Neuron (in vitro differentiated cells): ENCODE data around the gene PSMD1.

Experiments used
- H2AFZ ChIP-seq: one replicate; pipeline ENCODE4 v1.6.1; 2013; ENCODE audit warnings: low read depth, mild to moderate bottlenecking, inconsistent platforms, low read length, moderate library complexity
- H3K27me3 ChIP-seq: one replicate; pipeline ENCODE4 v1.6.1; 2013; ENCODE audit warnings: low read length; ENCODE audit not compliant: insufficient read depth
- H3K36me3 ChIP-seq: one replicate; pipeline ENCODE4 v1.6.1; 2013; ENCODE audit warnings: low read length; ENCODE audit not compliant: insufficient read depth
- H3K4me1 ChIP-seq: one replicate; pipeline ENCODE4 v1.6.1; 2013; ENCODE audit warnings: low read length; ENCODE audit not compliant: insufficient read depth
- H3K4me3 ChIP-seq: 2 replicates; pipeline ENCODE4 v1.5.1; 2013; ENCODE audit warnings: mild to moderate bottlenecking, low read length, moderate library complexity
- H3K9me3 ChIP-seq: one replicate; pipeline ENCODE4 v1.6.1; 2013; ENCODE audit warnings: low read length

Gene PSMD1

DNA sequence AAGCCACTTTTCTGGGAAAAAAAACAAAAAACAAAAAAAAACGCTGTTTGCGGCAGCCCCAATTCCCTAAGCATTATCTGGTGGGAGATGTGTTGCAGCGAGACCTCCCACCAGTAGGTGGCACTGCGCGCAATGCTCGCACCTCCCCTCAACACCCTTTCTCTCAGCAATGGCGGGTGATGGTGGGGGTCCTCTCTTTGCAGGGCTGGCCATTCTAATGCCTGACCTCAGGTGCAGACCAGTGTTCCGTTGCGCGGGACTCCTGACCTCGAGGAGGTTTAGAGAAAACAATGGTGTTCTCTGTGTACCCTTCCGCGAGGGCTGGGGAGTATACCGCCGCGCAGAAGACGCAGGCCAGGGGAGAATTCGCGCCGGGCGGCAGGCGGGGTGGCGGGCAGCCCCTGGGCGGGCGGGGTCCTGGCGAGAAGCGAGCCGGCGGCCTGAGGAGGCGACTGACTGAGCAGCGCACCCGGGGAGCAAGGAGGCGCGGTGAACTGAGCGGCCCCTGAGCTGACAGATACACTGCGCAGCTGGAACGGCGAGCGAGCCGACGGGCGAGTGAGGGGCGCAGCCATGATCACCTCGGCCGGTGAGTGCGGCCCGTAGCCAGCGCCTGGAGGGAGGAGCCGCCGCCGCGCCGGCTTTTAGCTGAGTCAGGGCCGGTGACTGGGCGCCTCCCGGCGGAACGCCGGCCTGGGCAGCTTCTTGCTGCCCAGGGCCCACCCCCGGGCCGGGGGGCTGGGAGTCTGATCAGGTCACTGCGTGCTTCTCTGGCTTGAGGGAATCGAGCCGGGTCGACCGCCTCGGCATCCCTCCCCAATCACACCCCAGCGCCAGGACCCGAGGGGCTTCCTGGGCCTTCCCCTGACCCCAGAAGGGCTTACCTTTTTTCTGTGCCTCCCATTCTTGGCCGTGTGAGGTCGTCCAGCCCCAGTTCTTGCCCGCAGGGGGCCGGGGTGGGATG is at the start of gene PSMD1:
PSMD1 (plus strand) TSS at position 415 of the 964 bp plus-strand sequence; CDS start at position 574, 159 bp downstream.
- Histone ChIP-seq H3K4me3 (peak within 1 kb of the TSS; percentile 99), H2AFZ (peak within 1 kb of the TSS; percentile 46), H3K27me3 (no peaks in the 10 kb centered on the region), H3K36me3 (peaks cover 10% of the 10 kb centered on the region), H3K4me1 (peaks cover 29% of the 10 kb centered on the region), H3K9me3 (no peaks in the 10 kb centered on the region)

DNA sequence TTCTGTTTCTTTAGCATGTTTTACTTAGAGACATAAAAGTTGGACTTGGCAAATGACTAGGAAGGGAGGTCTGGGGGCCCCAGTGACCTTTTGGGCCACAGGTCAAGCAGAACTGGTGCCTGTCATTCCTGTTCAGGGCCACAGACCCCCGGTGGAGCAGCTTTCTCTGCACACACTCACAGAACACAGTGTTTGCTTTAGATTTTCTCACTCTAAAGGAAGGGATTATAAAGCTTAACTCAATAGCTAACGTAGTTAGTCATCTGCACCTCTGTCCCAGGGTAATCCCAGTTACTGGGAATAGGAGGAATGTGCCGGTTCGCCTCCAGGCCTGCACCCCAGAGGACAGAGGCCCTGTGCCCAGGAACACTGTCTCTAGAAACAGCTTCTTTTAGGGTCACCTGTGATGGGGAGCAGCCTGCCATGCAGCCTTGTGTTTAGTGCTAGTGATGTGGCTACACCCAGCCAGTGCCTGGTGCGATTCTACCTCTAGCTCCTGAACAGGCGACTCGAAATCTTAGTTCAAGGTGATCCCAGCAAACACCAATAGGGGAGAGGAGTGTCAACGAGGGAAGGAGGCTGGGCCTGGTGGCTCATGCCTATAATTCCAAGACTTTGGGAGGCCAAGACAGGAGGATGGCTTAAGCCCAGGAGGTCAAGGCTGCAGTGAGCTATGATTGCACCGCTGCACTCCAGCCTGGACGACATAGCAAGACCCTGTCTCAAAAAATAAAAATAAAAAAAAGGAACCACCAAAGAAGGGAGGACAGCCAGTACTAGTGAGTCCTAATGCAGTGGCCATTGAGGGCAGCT is 49.2 kb upstream of the PSMD1 start:
- peaks cover 2% of the 10 kb centered on the region for H3K9me3 ChIP-seq
- no peak overlapping the region for H2AFZ ChIP-seq
- H3K4me3 ChIP-seq = no peak overlapping the region
- peaks cover 13% of the 10 kb centered on the region for H3K4me1 ChIP-seq
- H3K27me3 ChIP-seq = peaks cover 6% of the 10 kb centered on the region
- H3K36me3 ChIP-seq = no peaks in the 10 kb centered on the region

DNA sequence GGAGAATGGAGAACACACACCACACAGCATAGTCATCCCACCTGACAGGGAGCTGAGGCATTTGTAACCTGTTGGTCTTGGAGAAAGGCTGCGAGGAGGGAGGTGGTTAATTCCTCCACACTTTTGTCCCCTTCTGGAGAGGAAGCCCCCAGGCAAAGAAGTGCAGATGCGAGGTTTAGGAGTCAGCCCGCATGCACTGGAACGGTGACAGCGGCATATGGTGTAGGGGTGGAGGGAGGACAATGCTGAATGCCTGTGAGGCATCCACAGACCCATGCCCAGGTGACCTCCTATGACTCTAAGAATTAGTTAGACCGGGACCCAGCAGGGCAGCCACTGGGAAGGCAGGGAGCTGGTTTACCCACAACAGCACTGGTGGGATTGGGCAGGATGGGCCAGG is 48.5 kb upstream of the PSMD1 start:
- peaks cover 13% of the 10 kb centered on the region for H3K4me1 ChIP-seq
- peaks cover 2% of the 10 kb centered on the region for H3K9me3 ChIP-seq
- H3K4me3 ChIP-seq = no peak overlapping the region
- no peak overlapping the region for H2AFZ ChIP-seq
- H3K36me3 ChIP-seq = no peaks in the 10 kb centered on the region
- H3K27me3 ChIP-seq = peaks cover 6% of the 10 kb centered on the region

DNA sequence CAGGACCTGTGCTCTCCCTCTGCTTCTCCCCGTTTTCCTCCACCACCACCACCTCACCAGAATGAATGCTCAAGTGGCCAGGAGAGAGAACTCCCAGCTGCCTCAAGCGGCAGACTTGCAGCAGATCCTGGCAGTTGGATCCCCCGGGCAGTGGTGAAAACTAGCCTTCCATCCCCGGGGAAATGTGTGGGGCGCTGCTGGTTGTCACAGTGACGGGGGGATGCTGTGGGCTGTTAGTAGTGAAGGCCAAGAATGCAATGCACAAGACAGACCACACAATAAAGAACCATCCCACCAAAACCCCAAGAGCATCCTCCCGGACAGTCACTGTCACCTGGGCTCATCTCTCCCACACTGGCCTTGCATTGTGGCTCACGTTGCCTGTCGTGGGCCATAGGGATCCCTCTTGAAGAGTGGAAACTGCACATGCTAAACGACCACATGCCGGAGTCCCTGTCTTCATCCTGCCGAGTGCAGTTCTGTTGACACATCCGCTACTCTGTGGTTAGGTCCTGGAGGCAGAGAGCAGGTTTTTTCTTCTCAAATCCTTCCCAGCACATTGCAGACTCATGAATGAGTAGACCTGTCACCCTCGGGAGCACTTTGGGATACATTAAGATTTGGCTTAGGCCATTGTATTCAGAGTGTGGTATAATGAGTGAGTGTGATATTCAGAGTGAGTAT is 47.3 kb upstream of the PSMD1 start:
- Histone ChIP-seq H3K27me3 (peaks cover 6% of the 10 kb centered on the region), H3K4me1 (peaks cover 13% of the 10 kb centered on the region), H3K9me3 (peaks cover 2% of the 10 kb centered on the region), H3K4me3 (no peak overlapping the region), H2AFZ (no peak overlapping the region), H3K36me3 (no peaks in the 10 kb centered on the region)

- H3K4me3 ChIP-seq = no peak overlapping the region
- H3K27me3 ChIP-seq = peaks cover 6% of the 10 kb centered on the region
- H3K4me1 ChIP-seq = peaks cover 22% of the 10 kb centered on the region
- no peak overlapping the region for H2AFZ ChIP-seq
- H3K36me3 ChIP-seq = no peaks in the 10 kb centered on the region
- H3K9me3 ChIP-seq = peaks cover 2% of the 10 kb centered on the region
These were observed 46.4 kb upstream of the PSMD1 start for GRCh38 chr2:231010201-231010730.

- no peak overlapping the region for H2AFZ ChIP-seq
- H3K4me3 ChIP-seq = no peak overlapping the region
- no peaks in the 10 kb centered on the region for H3K9me3 ChIP-seq
- H3K36me3 ChIP-seq = no peaks in the 10 kb centered on the region
- peaks cover 34% of the 10 kb centered on the region for H3K4me1 ChIP-seq
- peaks cover 6% of the 10 kb centered on the region for H3K27me3 ChIP-seq
These were observed 45.1 kb upstream of the PSMD1 start for GRCh38 chr2:231011526-231011925.

GRCh38 chr2:231012463-231012862 is 44.2 kb upstream of the PSMD1 start:
- H3K27me3 ChIP-seq = peaks cover 6% of the 10 kb centered on the region
- H3K4me1 ChIP-seq = peaks cover 35% of the 10 kb centered on the region

DNA sequence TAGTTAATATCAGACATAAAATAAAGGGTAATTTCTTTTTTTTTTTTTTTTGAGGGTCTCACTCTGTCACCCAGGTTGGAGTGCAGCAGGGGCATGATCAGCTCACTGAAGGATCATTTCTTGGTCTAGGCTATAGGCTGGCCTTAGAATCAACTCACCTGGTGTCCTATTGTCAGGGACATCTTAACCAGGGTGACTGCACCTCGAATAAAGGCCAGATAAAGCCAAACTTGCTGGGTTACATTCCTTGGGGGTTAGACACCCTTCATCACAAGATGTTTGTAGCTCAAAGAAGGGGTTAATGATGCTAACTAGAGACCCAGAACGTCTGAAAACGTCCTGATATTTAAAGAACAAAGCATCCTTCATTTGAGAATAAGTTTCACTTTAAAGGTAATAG is 42.8 kb upstream of the PSMD1 start:
- Histone ChIP-seq H3K4me1 (peaks cover 35% of the 10 kb centered on the region), H2AFZ (no peak overlapping the region), H3K4me3 (no peak overlapping the region), H3K27me3 (peaks cover 2% of the 10 kb centered on the region), H3K36me3 (no peaks in the 10 kb centered on the region), H3K9me3 (no peaks in the 10 kb centered on the region)

More at GRCh38 chr2:231012463-231012862, 44.2 kb upstream of the PSMD1 start:
- Histone ChIP-seq H3K36me3 (no peaks in the 10 kb centered on the region), H3K9me3 (no peaks in the 10 kb centered on the region), H2AFZ (no peak overlapping the region), H3K4me3 (no peak overlapping the region)

DNA sequence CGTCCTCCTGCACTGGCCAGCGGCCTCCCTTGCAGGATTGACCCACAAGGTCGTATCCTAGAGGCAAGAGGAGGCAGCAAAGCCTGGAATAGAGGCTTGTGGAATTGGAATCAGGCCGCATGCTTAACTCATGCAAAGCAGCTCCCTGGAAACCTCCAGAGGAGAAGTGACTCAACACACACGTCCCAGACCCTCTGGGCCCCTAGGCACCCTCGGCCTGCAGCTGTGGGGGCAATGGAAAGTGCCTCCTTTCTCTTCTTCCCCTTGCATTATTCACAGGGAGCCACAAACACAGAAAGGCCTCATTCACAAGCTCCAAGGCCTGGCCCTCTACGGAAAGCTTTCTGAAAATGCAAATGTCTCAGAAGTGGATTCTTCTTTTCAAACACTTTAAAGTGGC is 41.2 kb upstream of the PSMD1 start:
- no peaks in the 10 kb centered on the region for H3K9me3 ChIP-seq
- H3K36me3 ChIP-seq = no peaks in the 10 kb centered on the region
- H3K27me3 ChIP-seq = no peaks in the 10 kb centered on the region
- peaks cover 25% of the 10 kb centered on the region for H3K4me1 ChIP-seq
- H3K4me3 ChIP-seq = no peak overlapping the region
- H2AFZ ChIP-seq = peak overlapping the region; percentile 43

GRCh38 chr2:231015926-231016325 is 40.7 kb upstream of the PSMD1 start:
- Histone ChIP-seq H3K36me3 (no peaks in the 10 kb centered on the region), H2AFZ (peak overlapping the region; percentile 43), H3K4me3 (no peak overlapping the region), H3K9me3 (no peaks in the 10 kb centered on the region), H3K27me3 (no peaks in the 10 kb centered on the region), H3K4me1 (peaks cover 25% of the 10 kb centered on the region)

DNA sequence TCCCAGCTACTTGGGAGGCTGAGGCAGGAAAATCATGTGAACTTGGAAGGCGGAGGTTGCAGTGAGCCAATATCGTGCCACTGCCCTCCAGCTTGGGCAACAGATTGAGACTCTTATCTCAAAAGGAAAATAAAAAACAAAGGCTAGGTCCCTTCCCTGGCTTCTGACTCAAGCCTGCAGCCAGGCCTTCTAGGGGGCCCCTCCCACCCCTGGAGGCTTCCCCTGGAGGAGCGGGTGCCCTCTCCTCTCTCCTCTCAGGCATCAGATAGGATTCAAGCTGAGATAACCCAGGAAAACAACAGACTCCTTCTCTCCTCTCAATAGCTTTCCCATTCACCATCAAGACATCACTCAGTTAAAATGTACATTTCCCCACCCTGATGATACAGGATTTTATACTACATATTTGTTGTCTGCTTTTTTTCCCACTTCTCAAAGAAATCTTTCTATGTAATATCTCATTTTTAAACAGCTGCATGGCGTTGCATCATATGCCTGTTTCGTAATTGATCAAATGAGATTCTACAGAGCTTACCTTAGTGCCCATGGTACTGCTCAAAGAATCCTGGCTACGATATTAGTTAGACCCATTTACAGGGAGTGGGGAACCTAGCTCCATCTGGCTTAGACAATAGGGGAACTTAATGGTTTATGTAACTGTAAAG is 40.0 kb upstream of the PSMD1 start:
- H3K4me1 ChIP-seq = peaks cover 25% of the 10 kb centered on the region
- no peak overlapping the region for H3K4me3 ChIP-seq
- no peak overlapping the region for H2AFZ ChIP-seq
- no peaks in the 10 kb centered on the region for H3K36me3 ChIP-seq
- H3K27me3 ChIP-seq = no peaks in the 10 kb centered on the region
- H3K9me3 ChIP-seq = no peaks in the 10 kb centered on the region

DNA sequence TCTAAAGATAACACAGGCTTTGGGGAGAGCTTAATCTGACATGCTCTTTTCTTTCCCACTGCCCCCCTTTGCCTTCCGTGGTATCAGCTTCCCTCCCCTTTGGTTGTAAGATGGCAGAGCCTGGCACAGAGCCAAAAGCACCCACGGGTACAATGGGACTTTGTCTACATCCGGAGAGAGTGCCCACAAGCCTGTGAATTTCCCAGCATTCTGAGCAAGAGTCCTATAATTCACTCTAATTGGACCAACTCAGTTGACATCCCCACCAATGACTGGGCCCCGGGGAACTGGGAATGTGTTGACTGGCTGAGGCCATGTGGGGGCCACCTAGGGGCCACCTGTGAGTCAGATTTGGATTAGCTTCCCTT is 39.5 kb upstream of the PSMD1 start:
- H2AFZ ChIP-seq = no peak overlapping the region

More for the DNA sequence above, 39.5 kb upstream of the PSMD1 start:
- Histone ChIP-seq H3K9me3 (no peaks in the 10 kb centered on the region), H3K4me1 (peaks cover 25% of the 10 kb centered on the region), H3K36me3 (no peaks in the 10 kb centered on the region), H3K4me3 (no peak overlapping the region), H3K27me3 (no peaks in the 10 kb centered on the region)
